Stomach (tissue), 4 donors: ENCODE data around the gene SPATA21.

ENCODE experiments used
- CTCF ChIP-seq, 7 experiments: fragments of 450-650 bp in 4 of 7; fragments of 200-600 bp in 3 of 7; sonication (generic) in 3 of 7; IDR thresholded peaks; one replicate each; pipeline ENCODE4 v1.5.1; 2016 to 2019; ENCODE audit warnings: antibody characterized with exemption in 7 of 7, control low read depth in 2 of 7, mild to moderate bottlenecking in 1 of 7
- POLR2A ChIP-seq, 4 donors: fragments of 450-650 bp; IDR thresholded peaks; one replicate each; pipeline ENCODE4 v1.6.1; 2016; ENCODE audit warnings: antibody characterized with exemption in 4 of 4, control low read depth in 2 of 4, mild to moderate bottlenecking in 1 of 4, moderate library complexity in 1 of 4
- POLR2AphosphoS5 ChIP-seq, 3 donors: sonication (generic); formaldehyde crosslinking; IDR thresholded peaks; one replicate each; pipeline ENCODE4 v1.6.1; 2016; ENCODE audit warnings: antibody characterized with exemption in 3 of 3

GRCh38 chr1:16367258-16367967 lies 69.8 kb downstream of the SPATA21 start:
- TF ChIP-seq CTCF (IDR thresholded peaks at IDR 0.05) (no peak), POLR2AphosphoS5 (IDR thresholded peaks at IDR 0.05) (peak in 2 of 3 donors; percentile 21 to 79), POLR2A (IDR thresholded peaks at IDR 0.05) (peak in 1 of 4 donors; percentile 71)
